ENCODE data around the gene ZNF512.
"Not testable (repeated sequence)": the region's sequence is repeated elsewhere in the genome, so short reads cannot be mapped to it uniquely, and the experiment has no call there.

Gene ZNF512

GRCh38 chr2:27584597-27584996, 1.8 kb downstream of the ZNF512 start:
- DNase-seq: no peak

- peak; percentile 20 for DNase-seq
Measured at GRCh38 chr2:27587025-27587424, 4.2 kb downstream of the ZNF512 start.

- DNase-seq: no peak
Measured at GRCh38 chr2:27588308-27588707, 5.5 kb downstream of the ZNF512 start.

GRCh38 chr2:27591745-27592144, 8.9 kb downstream of the ZNF512 start:
- peak; percentile 33 for DNase-seq

- no peak for DNase-seq
Measured at GRCh38 chr2:27593240-27593639, 10.4 kb downstream of the ZNF512 start.

DNA sequence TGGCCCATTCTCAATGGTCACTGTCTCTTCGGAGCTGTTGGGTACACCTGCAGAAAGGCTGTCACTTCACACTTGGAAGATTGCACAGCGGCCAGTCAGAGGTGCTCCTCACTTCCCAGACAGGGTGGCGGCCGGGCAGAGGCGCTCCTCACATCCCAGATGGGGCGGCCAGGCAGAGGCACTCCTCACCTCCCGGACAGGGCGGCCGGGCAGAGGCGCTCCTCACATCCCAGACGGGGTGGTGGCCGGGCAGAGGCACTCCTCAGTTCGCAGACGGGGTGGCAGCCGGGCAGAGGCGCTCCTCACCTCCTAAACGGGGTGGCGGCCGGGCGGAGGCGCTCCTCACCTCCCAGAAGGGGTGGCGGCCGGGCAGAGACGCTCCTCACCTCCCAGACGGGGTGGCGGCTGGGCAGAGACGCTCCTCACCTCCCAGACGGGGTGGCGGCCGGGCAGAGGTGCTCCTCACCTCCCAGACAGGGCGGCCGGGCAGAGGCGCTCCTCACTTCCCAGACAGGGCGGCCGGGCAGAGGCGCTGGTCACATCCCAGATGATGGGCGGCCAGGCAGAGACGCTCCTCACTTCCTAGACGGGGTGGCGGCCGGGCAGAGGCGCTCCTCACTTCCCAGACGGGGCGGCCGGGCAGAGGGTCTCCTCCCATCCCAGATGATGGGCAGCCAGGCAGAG, 11.3 kb downstream of the ZNF512 start:
- not testable (repeated sequence) for DNase-seq

GRCh38 chr2:27595412-27595811, 12.6 kb downstream of the ZNF512 start:
- not testable (repeated sequence) for DNase-seq

DNA sequence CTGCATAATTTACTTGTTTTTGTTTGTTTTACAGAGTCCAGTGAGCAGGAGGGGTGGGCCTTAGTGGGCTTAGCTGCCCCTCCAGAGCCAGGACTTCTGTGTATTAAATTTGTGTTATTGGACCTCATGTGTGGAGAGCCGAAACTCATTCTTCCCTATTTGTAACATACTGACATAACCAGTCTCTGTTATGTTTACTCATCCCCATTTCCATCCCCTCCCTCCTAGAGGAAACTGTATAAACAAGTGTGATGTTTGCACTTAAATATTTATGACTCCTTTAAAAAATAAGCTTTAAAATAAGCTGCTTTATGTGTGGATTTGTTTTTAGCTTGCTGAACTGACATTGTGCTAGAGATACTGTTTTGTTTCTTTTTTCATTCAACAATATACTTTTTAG, 13.8 kb downstream of the ZNF512 start:
- DNase-seq: no peak

- no peak for DNase-seq
Measured at GRCh38 chr2:27606611-27607010, 23.8 kb downstream of the ZNF512 start.

GRCh38 chr2:27613985-27614384, 31.1 kb downstream of the ZNF512 start:
- no peak for DNase-seq

- no peak for DNase-seq
Measured at GRCh38 chr2:27615316-27615715, 32.5 kb downstream of the ZNF512 start.

DNA sequence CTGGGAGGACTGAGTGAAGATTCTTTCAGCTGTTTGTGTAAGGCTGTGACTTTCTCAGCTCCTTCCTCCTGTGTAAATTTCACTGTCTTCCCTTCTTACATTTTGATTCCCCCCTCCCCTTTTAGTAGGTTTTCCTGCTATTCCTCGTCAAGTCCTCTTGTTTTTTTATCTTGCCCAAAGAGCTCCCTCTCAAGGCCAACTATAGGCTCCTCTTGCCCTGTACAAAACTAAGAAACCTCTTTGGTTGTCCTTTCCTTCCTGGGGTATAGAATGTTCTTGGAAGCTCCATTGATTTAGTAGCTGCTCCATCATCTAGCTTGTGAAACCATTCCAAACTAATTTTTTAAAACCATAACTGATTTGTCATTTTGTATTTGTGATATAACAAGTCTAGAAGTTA, 38.7 kb downstream of the ZNF512 start:
- DNase-seq: no peak

GRCh38 chr2:27622921-27623384, 40.1 kb downstream of the ZNF512 start:
- no peak for DNase-seq

- DNase-seq: no peak
Measured at GRCh38 chr2:27624943-27625342, 42.1 kb downstream of the ZNF512 start.

GRCh38 chr2:27626323-27626722, 43.5 kb downstream of the ZNF512 start:
- not testable (repeated sequence) for DNase-seq

DNA sequence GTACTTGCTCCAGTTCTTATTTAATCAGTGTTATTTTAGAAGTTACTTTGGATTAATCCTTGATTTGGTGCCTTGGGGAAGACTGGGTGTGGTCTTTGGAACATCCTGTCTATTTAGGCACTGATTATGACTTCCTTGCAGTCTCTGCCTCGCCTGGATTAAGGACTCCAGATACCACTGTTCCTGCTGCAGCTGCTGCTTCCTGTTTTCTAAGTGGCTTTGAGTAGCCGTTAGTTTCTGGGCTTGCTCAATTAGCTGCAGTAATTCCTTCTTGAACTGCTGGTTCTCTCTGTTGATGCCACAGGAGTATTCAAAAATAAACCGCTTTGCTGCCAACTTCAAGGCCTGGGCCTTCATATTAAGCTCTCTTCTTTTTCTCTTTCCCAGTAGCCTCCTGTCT, 44.1 kb downstream of the ZNF512 start:
- not testable (repeated sequence) for DNase-seq

DNA sequence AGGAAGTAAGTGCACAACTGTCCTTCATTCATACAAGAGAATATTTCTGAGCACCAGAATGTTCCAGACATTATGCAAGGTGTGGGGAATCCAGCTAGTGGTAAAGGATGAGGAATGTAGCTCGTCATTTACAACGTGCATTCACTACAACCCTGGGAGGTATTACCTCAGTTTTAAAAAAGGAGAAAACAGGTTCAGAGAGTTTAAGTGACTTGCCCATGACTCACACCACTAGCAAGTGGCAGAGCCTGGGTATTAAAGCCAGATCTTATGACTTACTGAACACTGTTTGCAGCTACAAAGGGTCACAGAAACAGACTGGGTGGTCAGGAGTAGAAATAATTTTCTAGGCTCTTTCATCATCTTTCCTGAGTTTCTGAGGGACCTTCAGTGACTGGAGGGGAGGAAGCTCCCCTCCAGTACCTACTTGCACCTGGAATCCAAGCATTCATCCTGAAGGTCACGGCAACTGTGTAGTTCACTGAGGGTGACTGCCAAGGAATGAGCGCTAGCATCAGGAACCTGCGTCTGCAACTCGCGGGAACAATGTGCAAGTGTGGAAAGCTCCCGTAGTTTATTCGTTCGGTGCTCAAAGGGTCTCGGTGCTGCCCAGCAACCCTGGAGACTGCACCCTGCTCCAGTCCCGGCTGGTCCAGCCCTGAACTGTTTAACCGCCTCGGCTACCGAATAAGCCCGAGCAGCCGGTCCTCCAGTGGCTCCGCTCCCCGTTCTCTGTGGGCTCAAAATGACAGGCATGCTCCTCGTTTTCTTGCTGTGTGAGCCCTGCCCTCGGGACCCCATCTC, 45.3 kb downstream of the ZNF512 start:
- peak; percentile 29 for DNase-seq

DNA sequence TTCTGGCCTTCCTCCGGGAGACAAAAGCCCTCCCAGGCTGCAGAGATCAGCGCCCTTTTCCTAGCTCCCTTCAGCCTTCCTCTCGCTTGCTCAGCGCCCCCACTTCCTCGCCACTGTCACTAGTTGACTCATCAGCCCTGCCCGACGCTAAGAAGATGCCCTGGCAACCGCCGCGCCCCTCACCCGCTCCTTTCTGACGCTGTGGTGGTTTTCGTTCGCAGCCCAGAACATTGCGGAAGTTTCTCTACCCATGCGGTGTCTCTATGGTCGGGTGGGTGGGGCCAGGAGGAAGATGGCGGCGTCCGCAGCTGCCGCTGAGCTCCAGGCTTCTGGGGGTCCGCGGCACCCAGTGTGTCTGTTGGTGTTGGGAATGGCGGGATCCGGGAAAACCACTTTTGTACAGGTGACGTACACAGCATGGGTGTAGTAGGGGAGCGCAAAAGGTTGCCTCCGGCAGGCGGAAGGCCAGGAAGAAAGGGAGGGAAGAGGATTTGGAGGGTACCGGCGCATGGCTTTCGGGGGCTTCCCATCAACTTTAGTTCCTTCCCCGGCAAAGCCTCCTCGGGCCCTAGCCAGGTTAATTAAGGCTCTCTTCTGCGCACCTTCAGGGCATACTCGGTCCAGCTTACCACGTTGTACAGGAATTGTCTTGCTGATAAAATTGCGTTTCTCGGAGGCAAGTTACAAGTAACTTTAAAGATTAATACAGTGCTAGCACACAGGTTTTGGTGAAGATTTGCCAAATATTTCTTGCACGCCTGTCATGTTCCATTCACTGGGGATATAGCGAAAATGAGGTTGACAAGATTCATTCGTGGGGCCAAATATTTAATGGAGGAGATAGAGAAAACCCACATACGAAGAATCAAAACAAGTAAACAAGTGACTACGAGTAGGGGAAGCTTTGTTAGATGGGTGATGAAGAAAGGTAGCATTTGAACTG, 46.2 kb downstream of the ZNF512 start, which contains the start of the genes CCDC121 and GPN1:
TSS of gene CCDC121 (minus strand) at position 246 of the 943 bp plus-strand sequence. CDS start 1,213 bp downstream, outside the sequence.
TSS of gene GPN1 (plus strand) at position 284 of the 943 bp plus-strand sequence. CDS start at position 293, 9 bp downstream.
- DNase-seq: peak; percentile 98

GRCh38 chr2:27630257-27630656, 47.4 kb downstream of the ZNF512 start:
- DNase-seq: not testable (repeated sequence)

DNA sequence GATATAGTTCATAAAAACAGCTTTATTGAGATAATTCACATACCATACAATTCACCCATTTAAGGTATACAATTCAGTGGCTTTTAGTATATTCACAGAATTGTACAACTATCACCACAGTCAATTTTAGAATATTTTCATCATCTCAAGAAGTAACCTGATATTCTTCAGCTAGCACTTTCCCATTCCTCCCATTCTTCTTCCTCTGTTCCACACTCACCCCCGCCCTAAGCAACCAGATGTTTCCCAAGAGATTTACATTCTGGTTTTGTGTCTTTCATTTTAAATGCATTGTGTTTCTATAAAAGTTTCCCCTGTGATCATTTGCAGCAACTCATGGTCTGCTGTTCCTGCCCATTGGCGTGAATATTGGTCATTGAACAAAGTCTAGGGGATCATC, 51.4 kb downstream of the ZNF512 start:
- no peak for DNase-seq

DNA sequence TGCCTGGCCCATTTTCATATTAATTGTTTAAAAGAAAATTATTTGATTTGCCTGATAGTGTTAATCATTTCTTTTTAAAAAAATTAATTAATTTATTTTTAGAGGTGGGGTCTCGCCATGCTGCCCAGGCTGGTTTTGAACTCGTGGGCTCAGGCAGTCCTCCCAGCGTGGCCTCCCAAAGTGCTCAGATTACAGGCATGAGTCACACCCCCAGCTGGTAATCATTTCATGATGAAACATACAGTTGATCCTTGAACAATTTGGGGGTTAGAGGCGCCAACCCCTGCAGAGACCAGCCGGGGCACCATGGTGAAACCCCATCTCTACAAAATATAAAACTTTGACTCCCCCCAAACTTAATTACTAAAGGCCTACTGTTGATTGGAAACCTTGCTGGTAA, 53.9 kb downstream of the ZNF512 start:
- DNase-seq: no peak

DNA sequence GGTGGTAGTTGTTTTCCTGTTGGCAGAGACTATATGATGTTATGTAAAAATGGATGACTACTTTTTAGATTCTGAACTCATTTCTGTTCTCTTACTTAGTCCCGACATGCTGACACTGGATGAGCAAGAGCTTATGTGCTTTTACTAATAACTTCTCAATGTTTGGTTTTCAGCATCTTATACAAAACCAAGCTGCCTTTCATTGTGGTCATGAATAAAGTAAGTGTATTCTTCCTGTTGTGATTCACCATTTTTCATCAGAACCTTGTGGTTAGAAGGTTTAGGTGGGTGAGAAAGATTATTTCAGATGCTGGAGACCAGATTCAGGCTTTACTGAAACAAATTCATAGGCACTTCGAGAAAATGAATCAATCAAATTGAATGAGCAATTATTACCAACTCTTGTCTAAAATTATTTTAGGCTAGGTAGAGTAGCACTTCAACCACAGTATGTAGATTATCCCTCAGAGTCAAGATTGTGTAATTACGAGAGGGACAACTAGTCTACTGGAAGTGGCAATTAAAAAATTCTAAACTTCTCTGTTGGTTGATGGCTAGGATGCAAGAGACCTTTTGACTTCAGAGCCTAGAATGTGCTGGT, 55.3 kb downstream of the ZNF512 start:
- peak; percentile 88 for DNase-seq
